A673 (cell line): ENCODE data around the gene COG8. TPM values are rescaled to one million over a fixed set of nuclear protein-coding genes. Genes with fewer than 3 reads are reported as not detected.

Experiments
- BruUV-seq: library from RNA; stranded (reverse); fragments of 400-500 nt; replicated peaks from 2 replicates; lab custom pipeline; 2021; lab: Mats Ljungman, UMichigan
- CTCF ChIA-PET: fragments of 300-600 bp; sonication (Branson Sonifier 250); formaldehyde crosslinking; loops from one replicate; lab custom pipeline; 2022; ENCODE audit warnings: antibody characterized with exemption; lab: Charles Lee
- POLR2A ChIA-PET: fragments of 300-600 bp; sonication (Branson Sonifier 250); formaldehyde crosslinking; loops from one replicate; lab custom pipeline; 2022; ENCODE audit warnings: antibody characterized with exemption; ENCODE audit not compliant: low non-redundant PET; lab: Charles Lee
- DNase-seq: peaks from one replicate; pipeline ENCODE4 v3.0.0-alpha.2; 2015; ENCODE audit warnings: low spot score
- H3K27ac ChIP-seq: fragments of 200-600 bp; sonication (generic); 2 replicates; pipeline ENCODE4 v1.5.1; 2016; ENCODE audit warnings: mixed run types, low read depth, mild to moderate bottlenecking, mixed read lengths, antibody characterized with exemption, low read length; ENCODE audit not compliant: poor library complexity, severe bottlenecking
- H3K27me3 ChIP-seq: fragments of 200-600 bp; sonication (generic); replicated peaks from 2 replicates; pipeline ENCODE4 v1.6.1; 2017; ENCODE audit warnings: mixed run types, low read depth, mild to moderate bottlenecking, mixed read lengths, antibody characterized with exemption, low read length; ENCODE audit not compliant: insufficient read depth, poor library complexity
- H3K36me3 ChIP-seq: fragments of 200-600 bp; sonication (generic); 2 replicates; pipeline ENCODE4 v1.6.1; 2016; ENCODE audit warnings: mixed run types, mild to moderate bottlenecking, mixed read lengths, antibody characterized with exemption, low read length; ENCODE audit not compliant: insufficient read depth, poor library complexity, severe bottlenecking
- H3K4me1 ChIP-seq: fragments of 200-600 bp; sonication (generic); 2 replicates; pipeline ENCODE4 v1.6.1; 2017; ENCODE audit warnings: mixed run types, mild to moderate bottlenecking, mixed read lengths, antibody characterized with exemption, low read length; ENCODE audit not compliant: insufficient read depth, poor library complexity, severe bottlenecking
- H3K4me3 ChIP-seq: fragments of 200-600 bp; sonication (generic); 2 replicates; pipeline ENCODE4 v1.5.1; 2016; ENCODE audit warnings: low read depth, mixed run types, mild to moderate bottlenecking, mixed read lengths, low read length; ENCODE audit not compliant: poor library complexity, severe bottlenecking
- H3K9me3 ChIP-seq: fragments of 200-600 bp; sonication (generic); 2 replicates; pipeline ENCODE4 v1.6.1; 2016; ENCODE audit warnings: mixed run types, low read depth, mild to moderate bottlenecking, mixed read lengths, antibody characterized with exemption, low read length; ENCODE audit not compliant: poor library complexity, severe bottlenecking
- EZH2 ChIP-seq: fragments of 200-600 bp; sonication (generic); IDR thresholded peaks from 2 replicates; pipeline ENCODE4 v1.6.1; 2017; ENCODE audit warnings: borderline replicate concordance, low read depth, mild to moderate bottlenecking, mixed read lengths, antibody characterized with exemption, low read length; ENCODE audit not compliant: poor library complexity, severe bottlenecking
- intact Hi-C: fragments of 100-400 bp; cut with micrococcal nuclease; formaldehyde crosslinking; loops from one replicate; pipeline ENCODE4 v1.10.0; 2022; ENCODE audit not compliant: unreplicated experiment
- total RNA-seq: library from RNA; stranded (reverse); gene quantifications from 2 replicates; pipeline ENCODE4 v1.2.3, GENCODE V29; 2021
- TF ChIP-seq, protein P1 (sequence below): fragments of 300-800, 200-600 bp; sonication (generic); conservative IDR thresholded peaks from 2 replicates; pipeline ENCODE4 v1.5.1; 2017; ENCODE audit warnings: low read depth, mild to moderate bottlenecking, antibody characterized with exemption, low read length, moderate library complexity, mixed read lengths

Gene COG8
- total RNA-seq, 1 experiment from 2014 or later = 47.6 TPM

DNA sequence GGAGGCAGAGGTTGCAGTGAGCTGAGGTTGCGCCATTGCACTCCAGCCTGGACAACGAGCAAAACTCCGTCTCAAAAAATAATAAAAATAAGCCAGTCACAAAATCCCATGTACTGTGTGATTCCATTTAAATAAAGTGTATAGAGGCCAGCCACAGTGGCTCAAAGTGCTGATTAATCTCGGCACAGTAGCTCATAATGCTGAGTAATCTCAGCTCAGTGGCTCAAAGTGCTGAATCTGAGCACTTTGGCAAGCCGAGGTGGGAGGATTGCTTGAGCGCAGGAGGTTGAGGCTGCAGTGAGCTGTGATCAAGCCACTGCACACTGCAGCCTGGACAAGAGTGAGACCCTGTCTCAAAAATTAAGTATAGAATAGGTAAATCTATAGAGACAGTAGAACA lies 7.3 kb upstream of the COG8 start:
- intact Hi-C loops = no loop called here
- ChIA-PET POLR2A (no interaction called here), CTCF (no interaction called here)
- no TSS peak for BruUV-seq
- TF ChIP-seq, protein P1, sequence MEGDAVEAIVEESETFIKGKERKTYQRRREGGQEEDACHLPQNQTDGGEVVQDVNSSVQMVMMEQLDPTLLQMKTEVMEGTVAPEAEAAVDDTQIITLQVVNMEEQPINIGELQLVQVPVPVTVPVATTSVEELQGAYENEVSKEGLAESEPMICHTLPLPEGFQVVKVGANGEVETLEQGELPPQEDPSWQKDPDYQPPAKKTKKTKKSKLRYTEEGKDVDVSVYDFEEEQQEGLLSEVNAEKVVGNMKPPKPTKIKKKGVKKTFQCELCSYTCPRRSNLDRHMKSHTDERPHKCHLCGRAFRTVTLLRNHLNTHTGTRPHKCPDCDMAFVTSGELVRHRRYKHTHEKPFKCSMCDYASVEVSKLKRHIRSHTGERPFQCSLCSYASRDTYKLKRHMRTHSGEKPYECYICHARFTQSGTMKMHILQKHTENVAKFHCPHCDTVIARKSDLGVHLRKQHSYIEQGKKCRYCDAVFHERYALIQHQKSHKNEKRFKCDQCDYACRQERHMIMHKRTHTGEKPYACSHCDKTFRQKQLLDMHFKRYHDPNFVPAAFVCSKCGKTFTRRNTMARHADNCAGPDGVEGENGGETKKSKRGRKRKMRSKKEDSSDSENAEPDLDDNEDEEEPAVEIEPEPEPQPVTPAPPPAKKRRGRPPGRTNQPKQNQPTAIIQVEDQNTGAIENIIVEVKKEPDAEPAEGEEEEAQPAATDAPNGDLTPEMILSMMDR = no peak
- TF ChIP-seq EZH2 = no peak
- DNase-seq = no peak
- Histone ChIP-seq H3K9me3 (no peaks in the 10 kb centered on the region), H3K4me3 (no peak overlapping the region), H3K27me3 (no peaks in the 10 kb centered on the region), H3K27ac (no peak overlapping the region), H3K36me3 (peaks cover 26% of the 10 kb centered on the region), H3K4me1 (no peaks in the 10 kb centered on the region)

DNA sequence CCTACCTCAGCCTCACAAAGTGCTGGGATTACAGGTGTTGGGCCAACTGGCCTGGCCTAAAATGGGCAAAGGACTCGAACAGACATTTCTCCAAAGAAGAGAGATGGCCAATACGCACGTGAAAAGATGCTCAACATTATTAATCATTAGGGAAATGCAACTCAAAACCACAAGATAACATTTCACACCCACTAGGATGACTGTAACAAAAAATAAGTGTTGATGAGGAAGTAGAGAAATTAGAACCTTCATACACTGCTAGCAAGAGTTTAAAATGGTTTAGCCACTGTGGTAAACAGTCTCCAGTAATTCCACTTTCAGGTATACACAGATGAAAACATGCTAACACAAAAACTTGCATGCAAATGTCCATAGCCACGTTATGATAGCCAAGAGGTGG lies 6.6 kb upstream of the COG8 start:
- DNase-seq = no peak
- no peaks in the 10 kb centered on the region for H3K27me3 ChIP-seq
- TF ChIP-seq EZH2 = no peak
- TF ChIP-seq, protein P1 = no peak
- H3K36me3 ChIP-seq = peaks cover 34% of the 10 kb centered on the region
- peaks cover 1% of the 10 kb centered on the region for H3K4me1 ChIP-seq
- CTCF ChIA-PET = no interaction called here
- no peaks in the 10 kb centered on the region for H3K9me3 ChIP-seq
- BruUV-seq = no TSS peak
- intact Hi-C loops = no loop called here
- POLR2A ChIA-PET = no interaction called here
- H3K4me3 ChIP-seq = no peak overlapping the region
- no peak overlapping the region for H3K27ac ChIP-seq

DNA sequence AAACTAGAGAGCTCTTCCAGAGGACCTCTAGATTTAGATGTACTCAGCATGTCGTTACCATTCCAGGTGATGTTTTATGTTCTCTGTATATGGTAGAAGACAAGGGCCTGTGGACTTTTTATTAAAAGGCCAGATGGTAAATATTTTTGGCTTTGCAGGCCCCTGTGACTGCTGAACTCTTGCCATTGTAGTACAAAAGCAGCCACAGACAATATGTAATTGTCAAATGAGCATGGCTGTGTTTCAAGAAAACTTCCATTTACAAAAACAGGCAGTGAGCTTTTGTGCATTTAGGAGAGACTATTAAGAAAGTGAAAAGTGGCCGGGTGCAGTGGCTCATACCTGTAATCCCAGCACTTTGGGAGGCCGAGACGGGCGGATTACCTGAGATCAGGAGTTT lies 4.8 kb upstream of the COG8 start:
- Histone ChIP-seq H3K4me3 (no peak overlapping the region), H3K27ac (no peak overlapping the region), H3K4me1 (peaks cover 5% of the 10 kb centered on the region), H3K9me3 (no peaks in the 10 kb centered on the region), H3K36me3 (peaks cover 37% of the 10 kb centered on the region), H3K27me3 (no peaks in the 10 kb centered on the region)
- CTCF ChIA-PET = no interaction called here
- TF ChIP-seq, protein P1 = no peak
- no peak for TF ChIP-seq EZH2
- intact Hi-C loops = no loop called here
- no TSS peak for BruUV-seq
- no peak for DNase-seq
- POLR2A ChIA-PET = no interaction called here
